KBM-7 (cell line): Measurements from ENCODE around the gene WFS1.

ENCODE experiments used
- DNase-seq: peaks from one replicate; pipeline ENCODE4 v3.0.0-alpha.2; 2015
- in situ Hi-C: fragments of 300-500 bp; cut with MboI; formaldehyde crosslinking; loops from 2 replicates; pipeline ENCODE4 v1.14.3; 2020; ENCODE audit warnings: low sequenced_read_pairs, low pct_unique_long_range_greater_than_20kb, mixed read lengths

The WFS1 gene

GRCh38 chr4:6343939-6344408 is 74.3 kb downstream of the WFS1 start:
- DNase-seq = no peak
- in situ Hi-C loops = no loop called here

GRCh38 chr4:6345096-6345830 is 75.6 kb downstream of the WFS1 start:
- DNase-seq = no peak
- in situ Hi-C loops = no loop called here

- DNase-seq = no peak
- in situ Hi-C loops = no loop called here
These were observed 76.2 kb downstream of the WFS1 start for GRCh38 chr4:6345866-6346265.

- no peak for DNase-seq
- in situ Hi-C loops = no loop called here
These were observed 76.9 kb downstream of the WFS1 start for GRCh38 chr4:6346373-6347110.

GRCh38 chr4:6347511-6348045 is 77.9 kb downstream of the WFS1 start:
- in situ Hi-C loops = no loop called here
- DNase-seq = no peak

DNA sequence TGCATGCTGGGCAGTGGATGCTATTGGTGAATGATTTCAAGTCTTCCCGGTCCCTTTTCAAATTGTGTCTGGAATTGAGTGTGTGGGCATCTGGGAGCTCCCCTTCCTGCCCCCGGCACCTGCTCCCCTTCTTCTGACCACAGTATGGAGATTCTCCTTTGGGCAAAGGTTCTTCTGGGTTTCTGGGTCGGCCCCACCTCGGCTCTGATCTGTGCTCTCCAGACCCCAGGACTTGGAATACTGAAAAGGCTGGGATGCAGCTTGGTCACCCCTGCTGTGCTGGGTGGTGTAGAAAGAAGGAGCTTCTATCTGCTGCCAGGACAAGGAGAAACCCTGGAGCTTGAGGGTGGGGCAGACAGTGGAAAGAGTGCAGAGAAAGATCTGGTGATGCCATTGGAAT is 78.8 kb downstream of the WFS1 start:
- in situ Hi-C loops = no loop called here
- DNase-seq = no peak

- DNase-seq = no peak
- in situ Hi-C loops = no loop called here
These were observed 80.4 kb downstream of the WFS1 start for GRCh38 chr4:6349896-6350603.

- no peak for DNase-seq
- in situ Hi-C loops = no loop called here
These were observed 81.0 kb downstream of the WFS1 start for GRCh38 chr4:6350646-6351045.

- in situ Hi-C loops = no loop called here
- DNase-seq = no peak
These were observed 81.8 kb downstream of the WFS1 start for GRCh38 chr4:6351246-6352000.

DNA sequence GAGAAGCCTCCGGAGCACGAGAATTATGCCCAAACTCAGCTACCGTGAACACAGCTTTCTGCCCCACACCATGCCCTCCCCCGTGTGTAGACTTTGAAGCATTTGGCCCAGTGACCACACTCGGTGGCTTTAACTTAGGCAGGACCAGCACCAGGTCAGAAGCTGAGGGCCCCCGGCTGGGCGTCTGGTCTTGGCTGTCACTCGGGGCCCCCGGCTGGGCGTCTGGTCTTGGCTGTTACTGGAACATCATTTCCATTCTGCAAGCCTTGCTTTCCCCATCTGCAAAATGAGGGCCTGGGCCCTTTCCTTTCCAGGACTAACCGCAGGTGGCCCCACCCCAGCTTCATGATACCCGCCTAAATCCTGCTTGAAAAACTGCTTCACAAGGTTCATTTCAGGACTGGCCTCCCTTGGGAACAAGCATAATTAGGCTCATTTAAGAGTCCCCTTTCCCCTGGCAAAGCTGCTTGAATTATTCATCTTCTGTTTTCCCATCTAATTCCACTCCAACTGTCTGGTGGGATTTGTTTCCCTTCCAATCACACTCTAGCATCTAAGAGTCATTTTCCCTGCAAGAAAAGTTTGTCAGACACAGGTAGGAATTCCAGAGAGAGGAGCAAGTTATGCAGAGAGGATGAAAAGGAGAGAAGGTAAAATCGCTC is 82.5 kb downstream of the WFS1 start:
- DNase-seq = no peak
- in situ Hi-C loops = no loop called here
